Naive thymus-derived CD4-positive, alpha-beta T cell (primary cell): ENCODE measurements around the gene MYO6. TPM values are rescaled to one million over a fixed set of nuclear protein-coding genes. Genes with fewer than 3 reads are reported as not detected.

Experiments used
- ATAC-seq: fragments of 150-1000 bp; cut with Tn5 transposase; 2 replicates; pipeline ENCODE4 v1.10.0; 2021; ENCODE audit warnings: mild to moderate bottlenecking, moderate library complexity
- CTCF ChIA-PET: fragments of 350-600 bp; sonication (Branson Sonifier 250); formaldehyde crosslinking; loops from one replicate; lab custom pipeline; 2021; ENCODE audit warnings: antibody characterized with exemption; lab: Charles Lee
- POLR2A ChIA-PET: fragments of 350-600 bp; sonication (Branson Sonifier 250); formaldehyde crosslinking; loops from one replicate; lab custom pipeline; 2021; ENCODE audit warnings: antibody characterized with exemption, inconsistent platforms; lab: Charles Lee
- DNase-seq, 9 donors: peaks; one replicate each; pipeline versions ENCODE4 v3.0.0 to v3.0.0-alpha.2; 2020 to 2022; ENCODE audit warnings: mixed read lengths in 1 of 9
- H3K27ac ChIP-seq: one replicate; pipeline ENCODE4 v1.7.0; 2013; ENCODE audit warnings: mild to moderate bottlenecking, low read depth, low read length, moderate library complexity
- H3K27me3 ChIP-seq, 2 donors: one replicate each; pipeline ENCODE4 v1.7.0; 2013; ENCODE audit warnings: low read length in 2 of 2, mild to moderate bottlenecking in 2 of 2, moderate library complexity in 2 of 2; ENCODE audit not compliant: control insufficient read depth in 2 of 2, insufficient read depth in 2 of 2
- H3K36me3 ChIP-seq, 3 experiments: 1 replicate in 2 of 3; 2 replicates in 1 of 3; pipeline ENCODE4 v1.7.0; 2013; ENCODE audit warnings: low read length in 3 of 3, mild to moderate bottlenecking in 3 of 3, moderate library complexity in 1 of 3; ENCODE audit not compliant: insufficient read depth in 3 of 3, control insufficient read depth in 2 of 3
- H3K4me1 ChIP-seq, 2 donors: one replicate each; pipeline ENCODE4 v1.7.0; 2013; ENCODE audit warnings: low read length in 2 of 2, mild to moderate bottlenecking in 2 of 2, moderate library complexity in 1 of 2; ENCODE audit not compliant: control insufficient read depth in 2 of 2, insufficient read depth in 2 of 2
- H3K4me3 ChIP-seq: 2 replicates; pipeline ENCODE4 v1.7.0; 2013; ENCODE audit warnings: mild to moderate bottlenecking, low read length
- H3K9me3 ChIP-seq, 3 experiments: 1 replicate in 2 of 3; 2 replicates in 1 of 3; pipeline ENCODE4 v1.7.0; 2013; ENCODE audit warnings: low read length in 3 of 3; ENCODE audit not compliant: control insufficient read depth in 2 of 3
- H3K27ac Mint-ChIP-seq, 9 donors: one replicate each; pipeline ENCODE4 v1.8.0; 2020 to 2022; ENCODE audit warnings: mixed read lengths in 9 of 9, mild to moderate bottlenecking in 8 of 9, moderate library complexity in 5 of 9, inconsistent platforms in 2 of 9
- H3K27me3 Mint-ChIP-seq, 5 donors: one replicate each; pipeline ENCODE4 v1.8.0; 2021 to 2022; ENCODE audit warnings: mixed read lengths in 5 of 5, mild to moderate bottlenecking in 1 of 5
- H3K36me3 Mint-ChIP-seq, 5 donors: one replicate each; pipeline ENCODE4 v1.8.0; 2020 to 2022; ENCODE audit warnings: mixed read lengths in 5 of 5, mild to moderate bottlenecking in 3 of 5, inconsistent platforms in 1 of 5
- H3K4me1 Mint-ChIP-seq, 7 donors: one replicate each; pipeline ENCODE4 v1.8.0; 2020 to 2022; ENCODE audit warnings: mixed read lengths in 7 of 7, mild to moderate bottlenecking in 3 of 7, inconsistent platforms in 1 of 7
- H3K4me3 Mint-ChIP-seq, 10 donors: one replicate each; pipeline ENCODE4 v1.8.0; 2020 to 2022; ENCODE audit warnings: mild to moderate bottlenecking in 10 of 10, mixed read lengths in 10 of 10, moderate library complexity in 6 of 10, inconsistent platforms in 2 of 10
- H3K9me3 Mint-ChIP-seq, 11 donors: one replicate each; pipeline ENCODE4 v1.8.0; 2020 to 2022; ENCODE audit warnings: mixed read lengths in 11 of 11, mild to moderate bottlenecking in 4 of 11, inconsistent platforms in 1 of 11, moderate library complexity in 1 of 11
- intact Hi-C, 2 donors: fragments of 100-400 bp; cut with micrococcal nuclease; formaldehyde crosslinking; loops; one replicate each; pipeline ENCODE4 v1.15.1; 2023
- polyA plus RNA-seq, 2 donors: library from polyadenylated mRNA; unstranded; fragments of 300-500 nt; fragmentation: Illumina TruSeq; gene quantifications; one replicate each; pipeline ENCODE4 v1.2.3, GENCODE V29; 2021
- total RNA-seq, 6 experiments: library from RNA in 5 of 6; stranded (reverse) in 5 of 6; gene quantifications; 1 replicate in 5 of 6; 2 replicates in 1 of 6; pipeline ENCODE4 v1.2.3 and lab custom pipeline; 2021 to 2026

The MYO6 gene
- total and polyA plus RNA-seq, 7 experiments from 2014 or later, result 0.27 to 3.1 (median 0.94) TPM

DNA sequence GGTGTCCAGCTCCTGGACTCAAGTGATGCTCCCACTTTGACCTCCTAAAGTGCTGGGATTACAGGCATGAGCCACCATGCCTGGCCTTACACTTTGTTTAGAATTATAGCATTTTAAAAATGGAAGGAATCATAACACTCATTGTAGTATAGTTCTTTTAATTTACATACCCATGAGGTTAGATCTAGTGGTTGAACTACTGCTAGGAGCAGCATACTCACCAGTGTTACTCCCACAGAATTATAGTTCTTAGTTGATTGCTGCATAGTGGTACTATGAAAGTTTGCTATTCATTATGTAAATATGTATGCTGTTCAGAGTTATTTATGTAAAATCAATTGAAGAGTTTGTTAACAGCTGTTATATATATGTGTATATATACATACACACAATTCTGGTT is 85.4 kb downstream of the MYO6 start:
- Mint-ChIP-seq H3K27ac (no peak overlapping the region), H3K36me3 (no peaks in the 10 kb centered on the region), H3K9me3 (no peaks in the 10 kb centered on the region), H3K27me3 (peaks cover 0 to 7% (median 4%) of the 10 kb centered on the region in 5 donors), H3K4me3 (no peak overlapping the region), H3K4me1 (no peaks in the 10 kb centered on the region)
- intact Hi-C loops, result no loop called here
- DNase-seq (no peak), ATAC-seq (no peak)
- Histone ChIP-seq H3K4me1 (no peaks in the 10 kb centered on the region), H3K27me3 (no peaks in the 10 kb centered on the region), H3K9me3 (no peaks in the 10 kb centered on the region), H3K27ac (no peak overlapping the region), H3K4me3 (no peak overlapping the region), H3K36me3 (no peaks in the 10 kb centered on the region)
- POLR2A ChIA-PET, result no interaction called here
- CTCF ChIA-PET, result no interaction called here

DNA sequence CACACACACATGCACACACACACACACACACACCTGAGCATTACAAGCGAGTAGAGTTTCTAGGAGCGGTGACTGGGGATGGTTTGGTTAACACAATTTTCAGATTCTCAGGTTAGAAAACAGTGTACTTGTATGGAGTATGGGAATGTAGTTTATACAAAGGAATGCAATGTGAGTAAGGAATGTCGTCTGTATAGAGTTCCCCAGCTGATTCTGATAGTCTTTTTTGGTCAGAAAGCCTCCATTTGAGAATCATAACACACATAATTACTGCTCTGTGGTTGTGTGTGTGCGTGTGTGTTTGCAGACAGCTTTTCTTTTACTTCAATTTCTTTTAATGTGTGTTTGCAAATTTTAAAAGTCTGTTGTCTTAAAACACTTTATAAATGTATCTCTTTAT is 93.2 kb downstream of the MYO6 start:
- no peaks in the 10 kb centered on the region for H3K36me3 ChIP-seq
- Mint-ChIP-seq H3K4me3 (no peak overlapping the region), H3K27ac (no peak overlapping the region), H3K9me3 (no peaks in the 10 kb centered on the region), H3K27me3 (peaks cover 0 to 16% (median 0%) of the 10 kb centered on the region in 5 donors), H3K4me1 (no peaks in the 10 kb centered on the region), H3K36me3 (no peaks in the 10 kb centered on the region)
- no peak overlapping the region for H3K4me3 ChIP-seq
- DNase-seq (no peak), ATAC-seq (no peak)
- intact Hi-C loops, result no loop called here
- POLR2A ChIA-PET, result no interaction called here
- H3K27ac ChIP-seq, result no peak overlapping the region
- CTCF ChIA-PET, result no interaction called here
- no peaks in the 10 kb centered on the region for H3K4me1 ChIP-seq
- H3K27me3 ChIP-seq, result no peaks in the 10 kb centered on the region
- H3K9me3 ChIP-seq, result no peaks in the 10 kb centered on the region

DNA sequence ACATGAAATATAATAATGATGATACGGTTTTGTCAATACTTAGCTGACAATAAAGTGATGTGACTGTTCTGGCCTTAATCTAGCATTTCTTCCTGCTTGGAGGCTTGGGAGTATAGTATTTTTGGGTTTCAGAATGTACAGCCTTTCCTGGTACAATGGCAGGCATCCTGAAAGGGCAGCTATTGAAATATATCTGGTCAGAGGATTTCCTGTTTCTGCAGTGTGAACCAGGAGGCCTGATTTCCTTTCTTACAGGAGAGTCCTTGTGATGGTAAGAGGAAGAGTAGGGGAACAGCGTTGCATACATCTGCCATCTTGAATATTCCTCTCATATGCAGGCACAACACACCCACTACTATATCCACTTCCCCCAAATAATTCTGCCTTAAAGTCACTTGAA is 93.7 kb downstream of the MYO6 start:
- intact Hi-C loops, result no loop called here
- H3K27me3 Mint-ChIP-seq, result peaks cover 0 to 16% (median 0%) of the 10 kb centered on the region in 5 donors
- no peak overlapping the region for H3K27ac Mint-ChIP-seq
- H3K4me1 Mint-ChIP-seq, result no peaks in the 10 kb centered on the region
- DNase-seq (no peak), ATAC-seq (no peak)
- Histone ChIP-seq H3K27ac (no peak overlapping the region), H3K4me1 (no peaks in the 10 kb centered on the region), H3K36me3 (no peaks in the 10 kb centered on the region), H3K27me3 (no peaks in the 10 kb centered on the region), H3K4me3 (no peak overlapping the region), H3K9me3 (no peaks in the 10 kb centered on the region)
- ChIA-PET CTCF (no interaction called here), POLR2A (no interaction called here)
- no peaks in the 10 kb centered on the region for H3K36me3 Mint-ChIP-seq
- H3K9me3 Mint-ChIP-seq, result no peaks in the 10 kb centered on the region
- H3K4me3 Mint-ChIP-seq, result no peak overlapping the region

DNA sequence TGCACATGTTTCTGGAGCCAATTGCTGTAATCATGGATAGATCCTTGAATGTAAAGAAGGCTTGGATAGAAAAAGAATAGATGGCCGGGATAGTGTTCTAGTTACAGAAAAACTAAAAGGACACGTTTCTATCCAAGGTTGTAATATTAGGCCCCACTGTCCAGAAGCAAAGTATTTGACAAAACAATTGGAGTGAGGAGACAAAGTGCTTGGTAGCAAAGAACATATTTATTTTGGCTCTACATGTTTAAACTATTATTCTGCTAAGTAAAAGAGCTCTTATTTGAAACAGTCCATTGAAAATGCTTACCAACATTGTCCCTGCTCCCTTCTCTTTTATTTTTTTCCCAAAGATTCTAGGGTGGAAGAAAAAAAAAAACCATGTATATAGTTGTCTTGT is 94.4 kb downstream of the MYO6 start:
- H3K4me1 Mint-ChIP-seq, result no peaks in the 10 kb centered on the region
- H3K36me3 Mint-ChIP-seq, result no peaks in the 10 kb centered on the region
- Histone ChIP-seq H3K36me3 (no peaks in the 10 kb centered on the region), H3K27me3 (no peaks in the 10 kb centered on the region), H3K9me3 (no peaks in the 10 kb centered on the region), H3K4me1 (no peaks in the 10 kb centered on the region), H3K27ac (no peak overlapping the region), H3K4me3 (no peak overlapping the region)
- H3K27ac Mint-ChIP-seq, result no peak overlapping the region
- peaks cover 0 to 16% (median 4%) of the 10 kb centered on the region in 5 donors for H3K27me3 Mint-ChIP-seq
- ATAC-seq, result no peak
- intact Hi-C loops, result no loop called here
- POLR2A ChIA-PET, result no interaction called here
- no peaks in the 10 kb centered on the region for H3K9me3 Mint-ChIP-seq
- no peak for DNase-seq
- CTCF ChIA-PET, result no interaction called here
- H3K4me3 Mint-ChIP-seq, result no peak overlapping the region

DNA sequence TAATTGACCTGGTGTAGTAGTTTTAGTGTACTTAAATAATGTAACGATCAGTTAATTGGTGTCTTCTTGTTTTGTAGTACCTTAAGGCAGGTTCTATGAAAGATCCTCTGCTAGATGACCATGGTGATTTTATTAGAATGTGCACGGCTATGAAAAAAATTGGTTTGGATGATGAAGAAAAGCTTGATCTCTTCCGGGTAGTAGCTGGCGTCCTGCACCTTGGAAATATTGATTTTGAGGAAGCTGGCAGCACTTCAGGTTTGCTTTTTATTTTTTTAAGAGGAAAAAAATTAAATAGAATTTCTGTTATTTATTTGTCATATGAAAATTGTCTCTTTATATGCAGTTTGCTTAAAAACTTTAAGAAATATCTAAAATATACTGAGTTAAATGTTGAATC is 99.2 kb downstream of the MYO6 start:
- ATAC-seq (no peak), DNase-seq (no peak)
- no peaks in the 10 kb centered on the region for H3K36me3 ChIP-seq
- no peaks in the 10 kb centered on the region for H3K4me1 ChIP-seq
- CTCF ChIA-PET, result no interaction called here
- Mint-ChIP-seq H3K4me1 (no peaks in the 10 kb centered on the region), H3K36me3 (no peaks in the 10 kb centered on the region), H3K9me3 (no peaks in the 10 kb centered on the region), H3K4me3 (no peak overlapping the region), H3K27ac (no peak overlapping the region), H3K27me3 (peaks cover 0 to 14% (median 9%) of the 10 kb centered on the region in 5 donors)
- intact Hi-C loops, result no loop called here
- POLR2A ChIA-PET, result no interaction called here
- H3K27me3 ChIP-seq, result no peaks in the 10 kb centered on the region
- no peaks in the 10 kb centered on the region for H3K9me3 ChIP-seq
- H3K27ac ChIP-seq, result no peak overlapping the region
- H3K4me3 ChIP-seq, result no peak overlapping the region

DNA sequence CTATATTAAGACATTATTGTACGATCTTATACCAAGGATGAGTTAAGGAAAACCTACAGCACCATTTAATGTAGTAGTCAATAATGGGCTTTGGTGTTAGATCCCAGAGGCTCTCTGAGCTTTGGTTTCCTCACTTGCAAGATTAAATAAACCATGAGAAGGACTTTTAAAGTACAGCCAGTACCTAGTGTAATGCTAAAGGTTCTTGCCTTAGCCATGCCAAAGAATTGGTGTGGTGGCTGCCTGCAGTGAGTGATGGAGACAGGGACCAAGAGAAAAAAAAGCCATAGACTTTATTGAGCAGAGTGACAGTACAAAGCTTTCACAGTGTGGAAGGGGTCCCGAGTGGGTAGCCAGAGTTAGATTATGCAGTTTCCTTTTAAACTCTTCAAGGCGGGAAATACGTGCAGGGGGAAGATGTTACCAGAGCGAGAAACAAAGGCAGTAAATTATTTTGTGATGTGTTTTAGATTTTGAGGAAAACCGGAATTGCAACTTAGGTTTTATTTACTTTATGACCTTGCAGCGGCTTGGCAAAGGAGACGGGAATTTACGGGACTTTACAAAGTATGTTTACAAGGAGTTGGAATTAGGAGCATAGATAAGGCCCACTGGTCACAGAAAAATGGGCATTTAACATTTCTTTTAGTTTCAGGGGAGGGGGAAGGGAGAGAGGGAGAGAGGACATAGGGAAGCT is 100.4 kb downstream of the MYO6 start:
- ATAC-seq (no peak), DNase-seq (no peak)
- intact Hi-C loops, result no loop called here
- POLR2A ChIA-PET, result no interaction called here
- H3K36me3 ChIP-seq, result no peaks in the 10 kb centered on the region
- H3K27me3 ChIP-seq, result no peaks in the 10 kb centered on the region
- H3K36me3 Mint-ChIP-seq, result no peaks in the 10 kb centered on the region
- H3K4me3 ChIP-seq, result no peak overlapping the region
- no peak overlapping the region for H3K27ac Mint-ChIP-seq
- no peaks in the 10 kb centered on the region for H3K4me1 Mint-ChIP-seq
- CTCF ChIA-PET, result no interaction called here
- H3K4me1 ChIP-seq, result no peaks in the 10 kb centered on the region
- no peak overlapping the region for H3K4me3 Mint-ChIP-seq
- H3K9me3 Mint-ChIP-seq, result no peaks in the 10 kb centered on the region
- no peaks in the 10 kb centered on the region for H3K9me3 ChIP-seq
- H3K27ac ChIP-seq, result no peak overlapping the region
- H3K27me3 Mint-ChIP-seq, result peaks cover 0 to 15% (median 9%) of the 10 kb centered on the region in 5 donors

DNA sequence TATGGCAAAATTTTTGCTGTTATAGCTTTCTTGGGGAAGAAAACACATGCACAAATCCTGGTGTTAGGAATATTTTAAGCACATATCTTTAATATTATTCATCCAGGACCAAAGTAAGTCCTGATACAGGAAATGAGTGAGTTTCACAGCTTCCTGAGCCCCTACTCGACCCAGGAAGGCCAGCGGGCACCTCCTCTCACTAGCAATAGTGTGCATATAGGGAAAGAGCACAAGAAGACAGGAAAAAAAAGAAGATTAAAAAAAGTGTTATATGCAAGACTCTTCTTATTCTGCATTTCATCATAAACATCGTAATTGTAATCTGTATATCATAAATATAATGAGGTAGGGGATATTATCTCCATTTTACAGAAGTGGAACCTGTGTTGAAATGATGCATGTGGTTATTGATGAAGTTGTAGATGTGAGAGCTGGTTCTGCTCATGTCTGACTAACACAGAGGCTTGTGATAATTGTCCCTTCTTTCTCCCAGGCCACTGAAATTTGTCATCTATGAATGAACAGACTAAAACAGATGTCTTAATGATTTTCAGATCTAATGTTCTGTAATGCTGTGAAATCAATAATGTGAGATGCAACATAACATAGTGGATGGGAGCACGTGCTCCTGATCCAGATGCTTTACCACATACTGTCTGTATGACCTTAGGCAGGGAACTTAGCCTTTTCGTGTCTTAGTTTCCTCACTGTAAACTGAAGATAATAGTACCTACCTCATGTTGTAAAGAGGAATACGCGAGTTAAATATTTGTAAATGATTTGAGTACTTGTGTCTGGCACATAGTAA is 101.2 kb downstream of the MYO6 start:
- Mint-ChIP-seq H3K9me3 (no peaks in the 10 kb centered on the region), H3K4me1 (no peaks in the 10 kb centered on the region), H3K27me3 (peaks cover 0 to 15% (median 9%) of the 10 kb centered on the region in 5 donors), H3K36me3 (no peaks in the 10 kb centered on the region), H3K27ac (no peak overlapping the region), H3K4me3 (no peak overlapping the region)
- no peaks in the 10 kb centered on the region for H3K27me3 ChIP-seq
- ChIA-PET CTCF (no interaction called here), POLR2A (no interaction called here)
- H3K9me3 ChIP-seq, result no peaks in the 10 kb centered on the region
- H3K4me3 ChIP-seq, result no peak overlapping the region
- H3K27ac ChIP-seq, result no peak overlapping the region
- H3K36me3 ChIP-seq, result no peaks in the 10 kb centered on the region
- intact Hi-C loops, result no loop called here
- ATAC-seq, result no peak
- H3K4me1 ChIP-seq, result no peaks in the 10 kb centered on the region
- no peak for DNase-seq
